ENCODE data around the gene RAPGEF6.

- TF ChIP-seq CTCF (IDR thresholded peaks at IDR 0.05) (no peak), POLR2A (IDR thresholded peaks at IDR 0.05) (no peak)
Observed at GRCh38 chr5:131534974-131535373, 100.1 kb downstream of the RAPGEF6 start.
